ENCODE measurements around the gene KDM6A.

GRCh38 chrX:44922980-44923379 is 50.0 kb downstream of the KDM6A start:
- no peak for TF ChIP-seq CTCF (optimal IDR thresholded peaks at IDR 0.05 in 1 of 3, IDR thresholded peaks at IDR 0.05 in 1 of 3, conservative IDR thresholded peaks at IDR 0.05 in 1 of 3; ENCODE audit: extremely low read depth in 1 of 3, insufficient read depth in 2 of 3, low read length in 3 of 3)
- no peak for TF ChIP-seq EZH2 (IDR thresholded peaks at IDR 0.05; ENCODE audit: low read length)
